Heart left ventricle (tissue), 16 donors: ENCODE measurements around the gene WNT7A. TPM values are rescaled to one million over a fixed set of nuclear protein-coding genes. Genes with fewer than 3 reads are reported as not detected.
"Not testable (repeated sequence)": the region's sequence is repeated elsewhere in the genome, so short reads cannot be mapped to it uniquely, and the experiment has no call there.

Source experiments
- ATAC-seq, 4 donors: fragments of 200-7000 bp; cut with Tn5 transposase; one replicate each; pipeline ENCODE4 v1.9.1; 2020 to 2022; ENCODE audit warnings: moderate library complexity in 4 of 4, mild to moderate bottlenecking in 3 of 4, moderate number of reproducible peaks in 1 of 4
- DNase-seq, 5 donors: peaks; one replicate each; pipeline ENCODE4 v3.0.0-alpha.2; 2020
- H3K27ac ChIP-seq, 12 donors: fragments of 200-600 bp; sonication (generic) in 4 of 12; one replicate each; pipeline versions ENCODE4 v1.5.0 to v1.8.0; 2016 to 2022; ENCODE audit warnings: mild to moderate bottlenecking in 2 of 12
- H3K27me3 ChIP-seq, 9 donors: fragments of 200-600 bp; sonication (generic) in 2 of 9; one replicate each; pipeline versions ENCODE4 v1.5.1 to v1.8.0; 2016 to 2022; ENCODE audit warnings: mild to moderate bottlenecking in 3 of 9
- H3K36me3 ChIP-seq, 9 donors: fragments of 200-600 bp; sonication (generic) in 2 of 9; one replicate each; pipeline versions ENCODE4 v1.5.0 to v1.8.0; 2018 to 2022; ENCODE audit warnings: mild to moderate bottlenecking in 2 of 9
- H3K4me1 ChIP-seq, 12 donors: fragments of 200-600 bp; sonication (generic) in 4 of 12; one replicate each; pipeline versions ENCODE4 v1.5.0 to v1.8.0; 2016 to 2022; ENCODE audit warnings: mild to moderate bottlenecking in 3 of 12
- H3K4me3 ChIP-seq, 12 donors: fragments of 200-600 bp; sonication (generic) in 4 of 12; one replicate each; pipeline versions ENCODE4 v1.5.0 to v1.8.0; 2017 to 2022; ENCODE audit warnings: mild to moderate bottlenecking in 9 of 12, moderate library complexity in 4 of 12
- H3K9me3 ChIP-seq, 12 donors: fragments of 200-600 bp; sonication (generic) in 4 of 12; one replicate each; pipeline versions ENCODE4 v1.5.0 to v1.8.0; 2016 to 2022; ENCODE audit warnings: mild to moderate bottlenecking in 1 of 12
- CTCF ChIP-seq, 12 donors: fragments of 200-600 bp; sonication (generic) in 4 of 12; IDR thresholded peaks; one replicate each; pipeline versions ENCODE4 v1.5.0 to v1.8.0; 2018 to 2022; ENCODE audit warnings: antibody characterized with exemption in 12 of 12, mild to moderate bottlenecking in 5 of 12
- POLR2A ChIP-seq, 2 donors: fragments of 450-650 bp; IDR thresholded peaks; one replicate each; pipeline ENCODE4 v1.6.1; 2017; ENCODE audit warnings: antibody characterized with exemption in 2 of 2, mild to moderate bottlenecking in 2 of 2, moderate library complexity in 2 of 2
- WGBS, 4 donors: extraction: QIAGEN DNeasy Blood & Tissue Kit in 2 of 4; methylation state at CpG; one replicate each; pipeline versions ENCODE4 v1.1.5 to v1.1.7; 2013 to 2018; 5-methylcytosine and 5-hydroxymethylcytosine counted together
- intact Hi-C, 10 donors: fragments of 100-400 bp; cut with DNase I; formaldehyde crosslinking; loops; one replicate each; pipeline versions ENCODE4 v1.11.1 to v1.14.2; 2022
- long read RNA-seq, 3 donors: library from polyadenylated mRNA; unstranded; transcript quantifications; one replicate each; pipeline ENCODE4 v2.0.0, GENCODE V29; 2020 to 2021
- polyA plus RNA-seq, 2 donors: library from polyadenylated mRNA; stranded (reverse); fragments of 200-250 nt; gene quantifications; one replicate each; pipeline ENCODE4 v1.2.3, GENCODE V29; 2013
- total RNA-seq, 9 donors: library from RNA; depleted of rRNA in 2 of 9; stranded (reverse); fragments of >200 nt in 2 of 9; fragmentation: NEBNext Ultra II Directional in 3 of 9; extraction: Animal tissue kit (Norgen Biotek cat#: 25700) in 3 of 9; gene quantifications; one replicate each; pipeline versions ENCODE4 v1.1.0 to v1.2.4, GENCODE V29; 2016 to 2023
- donor health status: ischemic (EF 13 %, LVEDD 7.1; RV severe dilation, severe dysfunction).
- donor health status: healthy with polysubstance abuse.
- donor health status: DM: no; HTN: yes; CAD: no.
- donor health status: DM: no; HTN: no; CAD: no.
- donor health status: ischemic (EF 25% LVEDD 6.9; RV normal size, moderate dysfunction).
- donor health status: ischemic (EF 25% LVEDD 5.7; RV mildly dilated, moderate dysfunction).
- donor health status: healthy.
- donor health status: DM: yes; HTN: yes; CAD: no.
- donor health status: ischemic (EF 35%, LVEDD 5.7; RV mildly dilated, moderate dysfunction).
- donor health status: nonischemic (EF 11% LVEDD 7.7; RV severe dilation, severe dysfunction).
- donor health status: DM: yes; HTN: yes; CAD: no.
- donor health status: PGD.
- donor health status: ischemic (EF 29% LVEDD 5.4; RV normal size, mild dysfunction).
- donor health status: nonischemic (EF 23%, LVEDD 6.1; RV moderate dilation, normal function).

WNT7A gene
- total RNA-seq = not detected
- polyA plus RNA-seq = not detected
- long read RNA-seq, donor 1 = 0 reads
- long read RNA-seq, donor 2 = 0 reads
- long read RNA-seq, donor 3 = 0 reads

GRCh38 chr3:13879946-13880810, at the start of gene WNT7A:
WNT7A (minus strand) TSS chr3:13880071; CDS start chr3:13879816, 255 bp downstream.
- Histone ChIP-seq H3K27me3 (peaks cover 26 to 89% (median 63%) of the 10 kb centered on the region in 9 donors), H3K4me3 (peak within 1 kb of the TSS in 10 of 12 donors; percentile 8 to 43 (median 26)), H3K27ac (no peak within 1 kb of the TSS), H3K4me1 (peaks cover 0 to 31% (median 19%) of the 10 kb centered on the region in 12 donors), H3K36me3 (no peaks in the 10 kb centered on the region), H3K9me3 (peaks cover 0 to 6% (median 0%) of the 10 kb centered on the region in 12 donors)
- ATAC-seq = peak in 2 of 4 donors; percentile 25 to 38
- TF ChIP-seq POLR2A (IDR thresholded peaks at IDR 0.05) (no peak), CTCF (IDR thresholded peaks at IDR 0.05) (peak; percentile 17 to 58 (median 43))
- WGBS, 4 donors = 0 to 3% (median 1%) methylated on average over 12 to 85 of the region's 90 CpGs
- DNase-seq = no peak
- intact Hi-C loops = loop anchor here in 9 of 10 donors (2.0 to 5.0 kb wide), 3 partner anchors 221 to 223 kb away; no protein-coding TSS in a partner anchor

GRCh38 chr3:13928741-13929140, 48.9 kb upstream of the WNT7A start:
- DNase-seq, H3K36me3 ChIP-seq, H3K4me3 ChIP-seq, ATAC-seq, intact Hi-C loops, H3K4me1 ChIP-seq, H3K27ac ChIP-seq: not testable (repeated sequence)
- WGBS, 4 donors = 74 to 92% (median 88%) methylated on average over 1 of the region's 1 CpG
- peaks cover 0 to 17% (median 4%) of the 10 kb centered on the region in 9 donors for H3K27me3 ChIP-seq
- H3K9me3 ChIP-seq = peaks cover 0 to 20% (median 6%) of the 10 kb centered on the region in 12 donors

DNA sequence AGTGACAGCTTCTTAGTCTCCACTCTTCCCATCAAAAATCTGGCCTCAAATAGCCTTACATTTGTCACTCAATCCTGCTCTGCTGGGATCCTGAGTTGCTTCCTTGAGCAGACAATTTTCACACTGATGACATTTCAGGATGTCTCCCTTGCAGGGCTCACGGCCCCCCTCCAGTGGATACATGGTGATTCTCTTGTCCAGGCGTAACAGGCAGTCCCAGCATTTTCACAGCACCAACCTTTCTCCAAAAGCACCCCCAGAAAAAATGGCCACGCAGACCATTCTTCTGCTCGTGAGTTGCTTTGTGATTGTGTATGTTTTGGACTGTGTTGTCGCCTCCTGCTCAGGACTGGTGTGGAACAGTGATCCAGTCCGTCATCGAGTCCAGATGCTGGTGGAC, 47.4 kb upstream of the WNT7A start:
- Histone ChIP-seq H3K36me3 (no peaks in the 10 kb centered on the region), H3K27me3 (peaks cover 0 to 6% (median 0%) of the 10 kb centered on the region in 9 donors), H3K4me1 (no peaks in the 10 kb centered on the region), H3K9me3 (peaks cover 0 to 24% (median 7%) of the 10 kb centered on the region in 12 donors), H3K4me3 (no peak overlapping the region), H3K27ac (no peak overlapping the region)
- TF ChIP-seq CTCF (IDR thresholded peaks at IDR 0.05) (peak in 4 of 12 donors; percentile 7 to 23 (median 8)), POLR2A (IDR thresholded peaks at IDR 0.05) (no peak)
- intact Hi-C loops = no loop called here
- WGBS, 4 donors = 61 to 73% (median 65%) methylated on average over 7 of the region's 7 CpGs
- ATAC-seq = no peak
- DNase-seq = no peak

GRCh38 chr3:13916375-13916774, 36.5 kb upstream of the WNT7A start:
- H3K27ac ChIP-seq = no peak overlapping the region
- 78 to 88% (median 84%) methylated on average over 1 of the region's 1 CpG for WGBS, 4 donors
- no peaks in the 10 kb centered on the region for H3K4me1 ChIP-seq
- no peak for ATAC-seq
- peaks cover 0 to 84% (median 34%) of the 10 kb centered on the region in 12 donors for H3K9me3 ChIP-seq
- no peaks in the 10 kb centered on the region for H3K27me3 ChIP-seq
- TF ChIP-seq CTCF (IDR thresholded peaks at IDR 0.05) = peak in 2 of 12 donors; percentile 12 to 22
- TF ChIP-seq POLR2A (IDR thresholded peaks at IDR 0.05) = no peak
- intact Hi-C loops = no loop called here
- no peaks in the 10 kb centered on the region for H3K36me3 ChIP-seq
- no peak overlapping the region for H3K4me3 ChIP-seq
- no peak for DNase-seq
